IPS-11a (cell line): ENCODE data around the gene PLCG2.
A peak's percentile ranks its signal among the peaks of the same experiment; 100 is the strongest.
"Not testable (repeated sequence)": the region's sequence is repeated elsewhere in the genome, so short reads cannot be mapped to it uniquely, and the experiment has no call there.

Experiments
- H3K4me3 ChIP-seq: one replicate; pipeline ENCODE4 v1.5.1; 2013; ENCODE audit warnings: low read depth, low read length, control low read depth

Gene PLCG2

DNA sequence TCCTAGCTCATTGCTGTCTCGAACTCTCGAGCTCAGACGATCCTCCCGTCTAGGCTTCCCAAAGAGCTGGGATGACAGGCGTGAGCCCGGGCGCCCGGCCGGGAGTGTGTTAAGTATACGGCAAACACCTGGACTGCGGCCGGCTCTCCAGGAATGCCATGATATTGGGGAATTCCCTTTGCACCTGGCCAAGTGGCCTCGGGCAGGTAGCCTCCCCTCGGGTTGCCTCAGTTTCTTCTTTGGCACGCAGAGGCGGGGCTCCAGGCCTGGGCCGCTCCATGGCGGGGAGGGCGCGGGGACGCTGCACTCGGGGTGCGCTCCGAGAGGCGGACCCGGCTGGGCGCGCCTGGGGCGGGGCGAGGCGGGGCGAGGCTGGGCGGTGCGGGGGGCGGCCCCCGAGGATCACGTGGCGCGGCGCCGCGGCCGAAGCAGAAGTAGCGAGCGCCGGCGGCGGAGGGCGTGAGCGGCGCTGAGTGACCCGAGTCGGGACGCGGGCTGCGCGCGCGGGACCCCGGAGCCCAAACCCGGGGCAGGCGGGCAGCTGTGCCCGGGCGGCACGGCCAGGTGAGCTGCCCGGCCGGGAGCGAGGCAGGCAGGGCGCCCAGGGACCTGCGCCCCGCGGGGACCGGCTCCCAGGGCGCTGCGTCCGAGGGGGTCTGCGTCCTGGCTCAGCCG lies at the start of gene PLCG2:
PLCG2 (plus strand) TSS at position 431 of the 675 bp plus-strand sequence. CDS start 6,699 bp downstream, outside the sequence.
- peak within 1 kb of the TSS; percentile 47 for H3K4me3 ChIP-seq

DNA sequence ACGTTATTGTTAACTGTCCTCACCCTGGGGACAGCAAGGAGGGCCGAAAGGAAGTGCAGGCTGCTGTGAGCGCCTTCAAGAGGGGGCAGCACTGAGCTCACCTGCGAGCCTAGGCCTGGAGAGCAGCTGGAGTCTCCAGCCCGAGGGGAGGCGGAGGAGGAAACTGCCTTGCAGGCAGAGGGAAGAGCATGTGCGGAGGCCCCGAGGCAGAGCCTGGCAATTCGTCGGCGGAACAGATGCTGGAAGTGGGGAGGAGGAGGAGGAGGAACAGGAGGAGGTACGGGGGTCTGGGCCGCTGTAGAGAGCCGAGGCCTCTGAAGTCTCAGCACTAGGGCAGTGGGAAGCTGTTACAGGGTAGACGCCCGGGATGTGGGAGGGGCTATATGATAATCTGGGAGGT lies 49.6 kb upstream of the PLCG2 start:
- no peak overlapping the region for H3K4me3 ChIP-seq

DNA sequence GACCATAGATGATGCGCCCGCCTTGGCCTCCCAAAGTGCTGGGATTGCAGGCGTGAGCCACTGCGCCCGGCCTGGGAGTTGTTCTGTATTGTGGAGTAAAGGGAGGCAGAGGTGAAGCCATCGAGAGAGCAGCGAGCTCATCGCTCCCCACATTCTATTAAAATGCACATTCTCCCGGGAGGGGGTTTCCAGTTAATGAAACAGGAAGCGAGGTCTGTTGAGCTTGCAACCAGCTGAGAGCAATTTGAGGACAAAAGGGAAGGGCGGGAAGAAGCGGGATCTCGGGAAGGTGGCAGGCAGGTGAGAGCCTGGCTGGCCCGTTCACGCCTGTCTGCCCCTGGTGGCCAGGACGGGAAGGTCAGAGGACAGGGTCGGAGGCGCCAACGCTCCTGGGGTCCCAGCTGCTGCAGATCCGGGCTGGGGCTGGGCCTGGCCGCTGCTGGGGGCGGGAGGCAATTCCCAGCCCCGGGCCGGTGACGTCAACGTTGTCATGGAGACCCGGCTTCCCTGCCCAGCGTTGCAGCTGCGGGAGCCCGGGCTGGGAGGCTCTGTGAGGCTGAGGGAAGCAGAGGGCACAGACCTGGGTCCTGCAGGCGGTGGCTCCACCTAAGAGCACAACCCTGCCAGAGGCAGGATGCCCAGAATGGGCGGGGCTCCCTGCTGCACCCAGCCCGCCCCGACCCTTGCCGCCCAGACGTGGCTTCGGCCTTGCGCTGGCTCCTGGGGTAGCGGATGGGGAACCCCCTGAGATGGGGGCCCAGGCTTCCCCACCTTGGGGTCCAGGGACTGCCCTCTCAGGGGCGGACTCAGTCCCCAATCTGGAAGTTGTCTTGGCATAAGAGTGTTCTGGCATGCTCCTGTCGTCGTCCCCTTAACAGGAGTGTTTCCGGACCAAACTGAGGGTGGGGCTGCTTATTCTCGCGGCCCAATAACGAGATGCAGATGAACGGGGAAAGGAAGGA lies 48.7 kb upstream of the PLCG2 start:
- H3K4me3 ChIP-seq = peak overlapping the region; percentile 31

DNA sequence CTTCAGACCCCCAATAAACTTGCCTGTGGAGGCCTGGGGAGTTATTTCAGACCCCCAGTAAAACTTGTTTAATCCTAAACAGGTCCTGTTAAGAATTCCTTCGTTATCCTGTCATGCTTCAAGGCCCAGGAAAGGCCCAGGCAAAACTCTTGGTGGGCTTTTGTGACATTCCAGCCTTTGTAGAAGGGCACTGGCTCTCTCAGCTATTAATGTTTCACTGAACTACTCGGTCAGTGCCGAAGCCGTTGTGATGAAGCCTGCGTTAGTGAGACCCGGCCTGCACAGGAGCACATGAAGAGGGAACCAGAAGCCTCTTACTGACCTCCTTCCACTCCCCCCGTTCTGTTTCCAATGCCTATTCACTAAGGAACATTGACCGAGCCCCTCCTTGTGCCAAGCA lies 47.4 kb upstream of the PLCG2 start:
- no peak overlapping the region for H3K4me3 ChIP-seq

DNA sequence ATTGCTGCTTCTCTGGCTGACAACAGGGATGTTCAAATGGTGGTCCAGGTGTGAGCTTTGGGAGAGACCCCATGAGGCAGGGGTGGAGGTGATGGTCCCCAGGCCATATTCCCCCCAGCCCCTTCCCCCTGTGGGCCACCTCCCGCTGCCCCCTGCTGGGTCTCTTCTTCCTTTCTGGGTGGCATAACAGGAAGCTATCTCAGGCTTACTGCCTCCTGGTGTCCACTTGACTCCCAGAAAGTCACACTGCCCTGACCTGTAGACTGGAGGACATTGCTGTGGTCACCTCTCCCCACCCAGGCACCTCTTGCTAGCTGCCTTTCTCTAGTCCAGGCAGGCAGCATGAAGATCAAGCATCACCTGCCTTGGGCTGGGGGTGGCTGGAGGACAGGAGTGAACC lies 46.4 kb upstream of the PLCG2 start:
- no peak overlapping the region for H3K4me3 ChIP-seq

DNA sequence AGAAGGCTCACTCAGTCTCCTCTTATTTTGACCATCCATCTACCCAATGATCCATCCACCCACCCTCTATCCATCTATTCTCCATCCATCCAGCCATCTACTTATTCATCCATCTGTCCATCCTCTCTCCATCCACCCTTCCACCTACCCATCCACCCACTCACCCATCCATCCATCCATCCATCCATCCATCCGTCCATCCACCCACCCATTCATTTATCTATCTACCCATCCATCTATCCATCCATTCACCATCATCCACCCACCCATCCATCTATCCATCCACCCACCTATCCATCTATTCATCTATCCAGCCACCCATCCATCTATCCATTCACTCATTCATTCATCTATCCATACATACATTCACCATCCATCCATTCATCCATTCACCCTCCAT lies 45.8 kb upstream of the PLCG2 start:
- no peak overlapping the region for H3K4me3 ChIP-seq

DNA sequence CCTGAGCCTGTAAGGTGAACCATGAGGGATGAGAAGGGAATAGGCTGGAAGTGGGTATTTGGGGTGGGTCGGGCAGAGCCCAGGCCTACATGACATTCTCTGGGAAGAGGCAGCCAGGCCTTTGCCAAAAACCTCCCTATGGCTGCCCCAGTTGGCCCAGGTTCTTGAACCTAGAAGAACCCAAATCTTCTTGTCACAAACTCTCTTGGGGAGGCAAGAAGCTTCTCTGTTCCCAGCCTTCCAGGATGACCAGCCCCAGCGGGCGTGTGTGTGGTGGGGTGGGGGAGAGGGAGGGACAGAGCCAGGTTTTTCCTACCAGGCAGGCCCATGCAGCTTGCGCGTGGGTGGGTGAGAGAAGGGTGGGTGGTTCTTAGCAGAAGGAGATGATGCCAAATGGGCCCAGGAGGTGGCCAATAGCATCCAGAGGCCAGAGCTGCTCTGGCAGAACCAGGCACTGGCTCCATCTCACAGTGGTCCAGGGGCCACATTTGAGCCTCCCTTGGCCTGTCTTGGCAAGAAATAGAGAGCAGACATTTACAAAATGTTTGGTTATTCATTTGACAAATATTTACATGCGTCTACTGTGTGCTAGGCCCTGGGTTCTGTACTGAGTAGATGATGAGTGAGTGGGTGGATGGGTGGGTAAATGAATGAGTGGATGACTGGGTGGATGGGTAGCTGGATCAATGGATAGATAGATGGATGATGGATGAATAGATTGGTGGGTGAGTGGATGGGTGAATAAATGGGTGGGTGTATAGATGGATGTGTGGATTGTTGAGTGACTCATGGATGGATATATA lies 44.3 kb upstream of the PLCG2 start:
- no peak overlapping the region for H3K4me3 ChIP-seq

DNA sequence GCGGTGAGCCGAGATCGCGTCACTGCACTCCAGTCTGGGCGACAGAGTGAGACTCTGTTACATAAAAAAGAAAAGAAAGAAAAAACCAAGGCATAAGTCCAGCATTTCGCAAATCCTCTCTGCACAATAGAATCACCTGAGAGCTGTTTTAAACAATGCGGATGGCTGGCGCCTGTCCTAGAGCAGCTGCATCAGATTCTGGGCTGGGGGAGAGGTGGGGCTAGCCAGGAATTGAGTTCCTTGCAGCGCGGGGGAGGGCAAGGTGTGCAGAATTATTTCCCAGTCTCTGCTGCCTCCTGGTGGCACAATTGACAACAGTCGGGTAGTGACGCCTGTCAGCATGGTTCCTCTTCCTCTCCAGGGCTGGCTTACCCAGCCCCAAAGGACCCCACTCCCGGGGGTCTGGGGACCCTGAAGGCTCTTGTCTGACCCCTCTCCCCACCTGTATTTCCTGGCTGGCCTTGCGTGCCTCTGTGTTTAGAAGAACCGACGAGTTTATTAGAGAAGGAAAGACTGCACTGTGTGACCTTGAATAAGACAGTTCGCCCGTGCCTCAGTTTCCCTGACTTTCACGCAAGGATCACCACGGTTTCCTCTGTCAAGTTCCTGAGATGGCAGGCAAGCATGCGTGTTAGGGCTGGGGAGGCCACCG lies 41.1 kb upstream of the PLCG2 start:
- no peak overlapping the region for H3K4me3 ChIP-seq

DNA sequence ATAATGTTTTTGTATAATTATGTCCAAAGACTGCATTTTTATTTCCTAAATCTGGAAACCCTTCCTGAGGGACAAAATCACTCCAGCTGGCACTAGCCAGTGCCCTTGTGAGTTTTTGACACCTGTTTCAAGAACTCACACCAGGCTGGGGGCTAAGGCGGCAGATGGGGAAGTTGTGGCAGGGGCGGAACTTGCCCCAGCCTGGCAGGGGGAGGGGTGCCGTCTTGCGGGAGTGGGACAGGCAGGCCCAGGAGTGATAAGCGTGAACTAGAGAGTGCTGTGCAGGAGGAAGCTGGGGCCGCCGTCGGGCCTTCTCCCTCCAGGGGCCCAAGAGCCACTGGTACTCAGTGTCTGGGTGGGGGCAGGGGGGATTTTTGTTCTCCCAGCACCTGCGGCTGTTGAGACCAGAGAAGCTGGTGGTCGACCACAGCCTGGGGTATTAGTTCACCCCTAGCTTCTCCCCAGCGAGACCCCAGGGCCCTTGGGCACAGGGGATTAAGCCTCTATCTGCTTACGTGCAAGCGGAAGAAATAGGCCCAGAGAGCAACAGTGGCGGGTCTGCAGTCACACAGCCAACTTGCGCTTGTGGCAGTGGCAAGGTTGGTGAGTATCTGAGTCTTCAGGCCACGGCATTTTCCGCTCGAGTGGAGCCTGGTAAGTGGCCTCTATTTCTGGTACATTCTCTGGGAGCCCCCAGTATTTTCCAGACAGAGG lies 40.2 kb upstream of the PLCG2 start:
- H3K4me3 ChIP-seq = no peak overlapping the region

DNA sequence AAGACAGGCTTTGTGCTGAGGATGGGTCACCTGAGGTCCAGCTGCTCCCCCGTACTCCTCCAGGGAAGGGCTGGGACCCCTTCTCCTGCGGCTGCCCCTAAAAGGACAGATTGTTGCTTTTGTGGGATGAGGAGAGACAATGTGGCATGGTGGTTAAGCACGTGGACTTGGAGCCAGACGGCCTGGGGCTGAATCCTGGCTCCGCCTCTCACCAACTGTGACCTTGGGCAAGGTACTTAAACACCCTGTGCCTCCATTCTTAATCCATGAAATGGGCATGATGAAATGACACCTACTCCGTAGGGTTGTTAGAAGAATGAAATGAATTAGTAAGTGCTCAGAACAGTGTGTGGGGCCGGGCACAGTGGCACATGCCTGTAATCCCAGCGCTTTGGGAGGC lies 39.6 kb upstream of the PLCG2 start:
- H3K4me3 ChIP-seq = no peak overlapping the region

DNA sequence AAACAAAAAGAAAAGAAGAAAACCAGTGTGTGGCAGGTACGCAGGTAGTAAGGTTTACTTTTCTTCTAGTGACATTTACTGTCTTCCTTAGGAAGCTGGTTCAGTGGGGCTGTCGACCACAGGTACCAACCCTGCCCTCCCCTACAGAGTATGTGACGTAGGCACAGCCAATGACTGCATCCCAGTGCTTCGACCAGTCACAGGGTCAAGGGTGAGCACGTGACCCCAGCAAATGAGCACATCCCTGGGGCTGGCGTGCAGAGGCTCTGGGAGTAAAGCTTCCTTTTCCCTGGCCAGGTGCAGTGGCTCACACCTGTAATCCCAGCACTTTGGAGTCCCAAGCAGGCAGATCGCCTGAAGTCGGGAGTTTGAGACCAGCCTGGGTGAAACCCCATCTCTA lies 38.9 kb upstream of the PLCG2 start:
- no peak overlapping the region for H3K4me3 ChIP-seq

DNA sequence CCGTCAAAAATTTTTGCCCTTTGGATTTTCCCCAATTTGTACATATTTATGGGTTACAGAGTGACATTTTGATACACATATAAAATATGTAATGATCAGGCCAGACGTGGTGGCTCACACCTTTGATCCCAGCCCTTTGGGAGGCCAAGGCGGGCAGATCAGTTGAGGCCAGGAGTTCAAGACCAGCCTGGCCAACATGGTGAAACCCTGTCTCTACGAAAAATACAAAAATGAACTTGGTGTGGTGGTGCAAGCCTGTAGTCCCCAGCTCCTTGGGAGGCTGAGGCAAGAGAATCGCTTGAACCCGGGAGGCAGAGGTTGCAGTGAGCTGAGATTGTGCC lies 37.7 kb upstream of the PLCG2 start:
- not testable (repeated sequence) for H3K4me3 ChIP-seq

DNA sequence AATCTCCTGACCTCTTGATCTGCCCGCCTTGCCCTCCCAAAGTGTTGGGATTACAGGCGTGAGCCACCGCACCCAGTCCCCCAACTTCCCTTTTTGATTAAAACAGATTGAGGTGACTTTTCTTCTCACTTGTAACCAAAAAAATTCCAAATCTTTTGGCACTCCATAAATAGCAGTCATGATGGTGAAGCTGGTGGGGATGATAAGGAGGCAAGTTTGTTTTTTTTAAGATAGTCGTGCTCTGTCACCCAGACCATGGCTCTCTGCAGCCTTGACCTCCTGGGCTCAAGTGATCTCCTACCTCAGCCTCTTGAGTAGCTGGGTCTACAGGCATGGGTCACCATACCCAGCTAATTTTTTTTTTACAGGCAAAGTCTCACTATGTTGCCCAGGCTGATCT lies 34.7 kb upstream of the PLCG2 start:
- no peak overlapping the region for H3K4me3 ChIP-seq

DNA sequence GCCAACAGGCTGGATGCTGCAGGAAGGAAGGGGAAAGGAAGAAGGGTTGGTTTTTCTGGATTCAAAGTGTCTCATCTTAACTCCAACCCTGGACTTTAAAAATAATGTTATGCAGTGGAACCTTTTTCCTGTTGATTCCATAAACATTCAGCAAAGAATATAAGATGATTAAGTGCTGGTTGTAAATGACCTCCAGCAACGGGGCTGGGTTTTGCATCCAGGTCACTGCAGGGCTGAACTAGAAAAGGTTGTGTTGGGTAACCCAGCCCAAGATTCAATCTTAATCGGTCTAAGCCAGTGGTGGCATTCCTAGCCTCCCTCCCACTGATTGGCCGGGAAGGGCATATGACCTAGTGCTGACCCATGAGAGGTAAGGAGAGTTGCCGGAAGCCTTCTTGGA lies 34.2 kb upstream of the PLCG2 start:
- no peak overlapping the region for H3K4me3 ChIP-seq

DNA sequence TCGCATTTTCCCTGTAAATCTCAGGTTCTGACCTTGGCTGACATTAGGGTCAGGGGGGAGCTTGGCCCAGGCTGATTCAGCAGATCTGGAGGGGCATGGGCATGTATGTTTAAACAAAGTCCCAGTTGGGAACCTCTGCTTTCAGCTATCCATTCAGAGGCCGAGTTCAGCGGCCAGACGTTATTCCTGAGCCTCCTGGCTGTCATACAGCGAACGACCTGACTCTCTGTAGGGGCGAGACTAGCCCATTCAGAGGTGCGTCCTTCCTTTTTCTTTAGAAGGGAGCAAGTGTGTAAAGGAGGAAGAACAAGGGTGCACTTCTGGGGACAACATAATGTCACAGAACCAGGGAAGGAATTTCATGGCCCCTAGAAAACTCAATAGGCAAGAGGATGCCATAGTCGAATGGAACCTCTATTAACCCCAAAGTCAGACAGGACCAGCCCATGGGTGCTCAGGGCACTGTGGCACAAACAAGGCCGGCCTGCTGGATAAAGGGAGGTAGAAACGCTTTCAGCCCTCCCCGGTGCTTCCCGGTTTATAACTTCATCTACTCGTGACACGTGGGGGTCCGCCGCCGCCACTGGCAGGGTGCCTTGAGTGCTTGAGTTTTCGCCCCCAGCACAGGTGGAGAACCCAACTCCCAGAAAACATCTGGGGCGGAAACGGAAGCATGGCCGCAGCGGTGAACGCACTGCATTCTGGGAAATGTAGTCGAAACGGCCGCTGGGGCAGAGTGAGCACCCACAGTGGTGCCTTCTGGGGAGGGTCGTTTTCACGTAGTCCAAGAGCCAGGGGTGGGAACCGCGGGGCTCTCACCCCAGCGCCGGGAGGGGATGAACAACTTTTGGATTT lies 33.2 kb upstream of the PLCG2 start:
- H3K4me3 ChIP-seq = peak overlapping the region; percentile 29

DNA sequence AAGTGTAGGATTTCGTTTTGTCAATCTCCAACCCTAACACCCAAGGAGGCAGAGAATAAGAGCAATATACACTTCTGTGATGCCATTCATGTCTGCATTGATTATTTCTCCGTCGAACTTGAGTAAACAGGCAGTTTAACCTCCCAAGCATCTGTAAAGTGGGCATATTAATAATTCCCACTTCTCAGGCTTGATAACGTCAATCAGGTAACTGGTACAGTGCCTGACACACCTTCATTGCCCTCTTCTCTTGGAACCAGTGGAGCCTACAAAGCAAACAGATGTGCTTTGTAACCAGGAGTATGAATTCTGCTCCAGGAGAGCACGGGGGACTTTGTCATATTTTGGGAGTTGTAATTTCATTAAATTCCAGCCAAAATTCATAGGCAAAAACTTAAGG lies 32.5 kb upstream of the PLCG2 start:
- peak overlapping the region; percentile 29 for H3K4me3 ChIP-seq

DNA sequence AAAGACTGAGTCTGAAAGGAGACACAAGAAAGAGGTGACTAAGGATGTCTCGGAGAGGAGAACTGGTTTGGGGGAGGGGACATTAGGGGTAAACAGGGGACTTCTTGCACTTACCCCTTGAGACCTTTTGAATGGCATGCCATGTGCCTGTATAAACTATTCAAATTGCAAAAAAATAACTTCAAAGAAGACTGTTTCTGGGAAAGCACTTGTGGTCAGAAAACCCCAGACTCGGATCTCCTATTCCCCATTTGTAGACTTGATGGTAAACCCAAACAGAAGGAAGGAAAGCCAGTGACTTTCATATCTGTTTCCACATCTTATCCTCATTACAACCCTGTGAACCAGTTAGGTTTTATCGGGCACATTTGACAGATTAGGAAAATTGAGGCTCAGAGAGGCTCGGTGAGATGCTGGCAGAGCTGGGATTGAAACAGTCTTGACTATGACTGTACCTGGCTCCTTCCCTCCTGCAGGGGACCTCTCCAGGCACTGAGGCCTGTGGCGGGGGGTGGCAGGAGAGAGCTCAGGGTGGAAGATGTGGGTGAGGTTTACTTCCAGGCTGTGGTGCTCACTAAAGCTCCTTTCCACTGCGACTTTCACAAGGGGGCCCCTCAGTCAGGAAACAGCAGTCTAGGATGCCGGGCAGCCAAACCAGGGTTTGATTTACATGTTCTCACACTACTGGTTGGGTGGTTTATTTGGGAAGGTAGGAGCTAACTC lies 30.5 kb upstream of the PLCG2 start:
- no peak overlapping the region for H3K4me3 ChIP-seq

DNA sequence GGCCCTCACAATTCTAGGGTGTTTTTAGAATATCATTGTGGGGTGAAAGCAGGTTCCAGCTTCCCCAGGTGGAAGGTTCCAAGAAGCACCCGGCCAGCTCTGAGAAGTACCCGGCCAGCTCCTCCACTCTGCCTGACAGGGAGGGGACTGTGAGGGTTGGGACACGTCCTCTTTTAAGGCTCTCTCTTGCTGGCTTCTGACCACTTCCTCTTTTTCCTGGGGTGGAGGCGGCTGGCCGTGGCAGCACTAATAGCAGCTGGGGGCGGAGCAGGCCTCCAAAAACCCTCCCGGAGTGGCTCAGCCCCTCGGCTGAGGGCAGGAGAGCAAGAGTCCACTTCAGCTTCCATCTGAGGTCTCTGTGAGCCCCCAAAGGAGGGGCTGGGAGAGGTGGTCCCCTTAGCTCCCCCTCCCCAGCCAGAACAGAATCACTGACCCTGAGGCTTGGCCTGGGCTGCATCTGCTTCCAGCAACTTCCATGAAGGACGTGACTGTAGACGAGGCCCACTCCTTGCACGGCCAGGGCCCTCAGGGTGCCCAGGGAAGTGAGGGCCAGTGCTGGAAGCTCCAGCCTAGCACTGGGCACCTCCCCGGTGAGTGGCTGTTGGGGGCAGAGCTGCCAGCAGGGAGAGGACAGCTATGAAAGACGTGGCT lies 26.7 kb upstream of the PLCG2 start:
- H3K4me3 ChIP-seq = no peak overlapping the region
